HCEC 1CT (cell line): Measurements from ENCODE around the gene PLEKHM1.
"Not testable (repeated sequence)": the region's sequence is repeated elsewhere in the genome, so short reads cannot be mapped to it uniquely, and the experiment has no call there.

ENCODE experiments used
- DNase-seq: peaks from one replicate; pipeline ENCODE4 v3.0.0-alpha.2; 2017

Gene PLEKHM1

DNA sequence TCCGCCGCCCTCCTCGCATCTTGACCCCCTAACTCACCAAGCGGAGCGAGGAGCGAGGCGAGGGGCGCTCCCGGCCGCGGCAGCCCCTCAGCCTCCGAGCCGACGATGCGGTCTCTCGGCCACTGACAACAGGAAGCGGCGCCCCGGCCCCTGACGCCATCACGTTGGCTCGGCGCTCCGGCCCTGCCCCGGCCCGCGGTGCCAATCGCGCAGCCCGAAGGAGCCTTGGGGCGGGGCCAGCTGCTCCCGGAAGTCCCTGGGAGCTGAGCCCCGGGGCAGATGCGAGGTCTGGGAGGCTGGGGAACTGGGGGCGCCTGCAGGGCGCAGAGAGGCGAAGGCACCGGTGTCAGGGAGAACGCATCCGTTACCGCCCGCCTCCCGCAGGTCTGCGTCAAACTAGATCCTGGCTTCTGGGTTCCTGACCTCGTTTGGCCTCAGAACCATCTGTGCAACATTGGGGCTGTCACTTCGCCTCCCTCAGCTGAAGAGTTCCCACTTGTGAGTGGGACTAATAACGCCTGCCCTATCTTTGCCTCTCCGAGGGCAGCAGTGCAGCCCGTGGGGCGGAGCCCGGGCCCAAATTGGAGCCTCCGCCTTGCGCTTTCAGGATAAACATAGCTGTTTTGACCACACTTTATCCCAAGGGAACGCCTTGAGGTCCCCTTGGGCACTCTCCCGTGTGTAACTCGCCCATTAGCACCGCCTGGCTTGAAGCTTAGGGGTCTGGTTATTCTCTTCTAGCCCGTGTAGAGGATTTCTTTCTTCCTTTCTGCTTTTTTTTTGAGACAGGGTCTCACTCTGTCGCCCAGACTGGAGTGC, at the start of gene PLEKHM1:
PLEKHM1 (minus strand) TSS at position 107 of the 819 bp plus-strand sequence. CDS start 8,237 bp downstream, outside the sequence.
- peak; percentile 67 for DNase-seq

GRCh38 chr17:45538168-45538567, 47.6 kb upstream of the PLEKHM1 start:
- not testable (repeated sequence) for DNase-seq

- DNase-seq = not testable (repeated sequence)
Measured at GRCh38 chr17:45506072-45506471, 15.6 kb upstream of the PLEKHM1 start.

DNA sequence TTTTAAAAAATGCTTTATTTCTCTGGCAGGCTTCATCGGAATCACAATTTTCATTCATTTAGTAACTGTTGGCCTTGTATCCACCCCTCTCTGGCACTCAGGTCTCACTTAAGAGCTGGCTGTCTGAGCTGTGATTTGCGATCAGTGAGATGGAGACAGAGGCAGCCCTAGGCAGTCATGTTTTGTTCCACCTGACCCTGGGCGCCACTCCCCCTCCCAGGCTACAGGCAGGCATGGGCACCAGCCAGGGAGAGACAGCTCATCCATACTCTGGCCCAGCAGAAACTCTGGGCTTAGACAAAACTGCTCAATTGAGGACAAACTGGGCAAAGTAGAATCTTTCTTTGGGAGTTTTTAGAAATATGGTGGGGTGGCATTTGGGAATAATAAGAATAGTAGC, 14.7 kb upstream of the PLEKHM1 start:
- not testable (repeated sequence) for DNase-seq

DNA sequence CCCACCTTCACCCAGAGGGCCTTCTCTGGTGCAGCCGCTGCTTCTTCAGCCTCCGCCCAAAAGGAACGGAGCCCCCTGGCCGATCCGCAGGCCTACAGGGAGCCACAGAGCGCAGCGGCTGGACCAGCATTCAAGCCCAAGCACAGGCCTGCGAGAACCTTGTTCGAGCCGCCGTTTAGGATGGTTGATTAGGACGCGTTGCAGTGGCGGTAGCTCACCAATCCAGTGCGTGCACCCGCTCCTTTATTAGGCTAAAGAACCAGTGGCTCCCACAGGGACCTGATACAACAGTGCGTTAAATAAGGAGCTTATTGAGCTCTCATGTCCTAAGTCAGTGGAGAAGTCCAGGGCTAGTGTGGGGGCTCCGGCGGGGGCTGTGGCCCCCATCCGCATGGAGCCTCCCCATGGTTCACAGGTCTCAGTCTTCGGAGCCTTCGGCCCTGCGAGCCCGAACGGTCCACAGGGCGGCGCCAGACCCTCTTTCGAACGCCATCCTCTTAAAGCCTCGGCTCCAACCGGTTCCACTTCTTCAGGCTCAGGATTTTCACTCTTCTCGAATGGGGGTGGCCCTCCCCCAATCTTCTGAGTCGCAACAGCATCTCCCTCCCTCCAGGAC, 10.7 kb upstream of the PLEKHM1 start:
- not testable (repeated sequence) for DNase-seq

GRCh38 chr17:45500478-45500877, 10.0 kb upstream of the PLEKHM1 start:
- peak; percentile 19 for DNase-seq

- not testable (repeated sequence) for DNase-seq
Measured at GRCh38 chr17:45499208-45499607, 8.7 kb upstream of the PLEKHM1 start.

GRCh38 chr17:45498377-45498776, 7.9 kb upstream of the PLEKHM1 start:
- DNase-seq = not testable (repeated sequence)

DNA sequence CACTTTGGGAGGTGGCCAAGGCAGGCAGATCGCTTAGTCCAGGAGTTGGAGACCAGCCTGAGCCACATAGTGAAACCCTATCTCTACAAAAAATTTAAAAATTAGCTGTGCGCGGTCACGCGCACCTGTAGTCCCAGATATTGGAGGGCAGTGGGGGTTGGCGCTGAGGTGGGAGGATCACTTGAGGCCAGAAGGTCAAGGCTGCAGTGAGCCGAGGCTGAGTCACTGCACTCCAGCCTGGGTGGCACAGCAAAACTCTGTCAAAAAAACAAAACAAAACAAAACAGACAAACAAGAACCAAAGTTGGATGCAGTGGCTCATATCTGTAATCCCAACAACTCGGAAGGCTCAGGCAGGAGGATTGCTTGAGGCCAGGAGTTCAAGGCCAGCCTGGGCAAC, 6.9 kb upstream of the PLEKHM1 start:
- DNase-seq = not testable (repeated sequence)

DNA sequence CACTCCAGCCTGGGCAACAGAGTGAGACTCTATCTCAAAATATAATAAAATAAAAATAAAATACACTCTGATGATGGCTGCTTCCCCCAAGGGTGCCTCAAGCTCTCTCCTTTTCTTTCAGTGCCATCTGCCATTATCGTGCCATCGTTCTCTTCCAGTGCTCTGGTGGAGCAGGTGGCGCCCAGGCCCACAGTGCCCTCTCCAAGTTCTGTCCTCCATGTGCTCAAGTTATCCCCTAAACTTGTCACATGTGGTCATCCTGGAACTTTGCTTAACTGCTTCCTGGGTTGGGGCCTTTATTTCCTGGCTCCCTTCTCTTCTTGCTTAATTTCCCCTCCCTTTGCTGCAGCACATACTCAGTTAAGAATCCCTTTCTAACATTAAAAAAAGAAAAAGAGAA, 6.0 kb upstream of the PLEKHM1 start:
- not testable (repeated sequence) for DNase-seq

DNA sequence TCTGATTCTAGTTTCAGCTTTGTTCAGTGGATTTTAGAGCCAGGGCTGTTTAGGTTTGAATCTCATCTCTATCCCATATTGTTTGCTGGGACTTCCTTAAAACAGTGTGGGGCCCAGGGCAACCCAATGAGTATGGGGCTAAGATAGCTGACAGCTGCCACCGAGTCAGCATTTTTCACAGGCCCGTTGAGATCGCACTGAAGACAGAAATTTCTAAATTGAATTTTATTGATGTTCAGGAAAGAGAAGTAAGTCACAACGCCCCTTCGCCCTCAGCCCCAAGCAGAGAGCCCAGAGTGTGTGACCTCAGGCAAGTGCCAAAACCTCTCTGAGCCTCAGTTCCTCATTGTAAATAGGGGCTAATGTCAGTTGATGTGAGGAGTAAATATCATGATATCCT, 4.0 kb upstream of the PLEKHM1 start:
- not testable (repeated sequence) for DNase-seq

DNA sequence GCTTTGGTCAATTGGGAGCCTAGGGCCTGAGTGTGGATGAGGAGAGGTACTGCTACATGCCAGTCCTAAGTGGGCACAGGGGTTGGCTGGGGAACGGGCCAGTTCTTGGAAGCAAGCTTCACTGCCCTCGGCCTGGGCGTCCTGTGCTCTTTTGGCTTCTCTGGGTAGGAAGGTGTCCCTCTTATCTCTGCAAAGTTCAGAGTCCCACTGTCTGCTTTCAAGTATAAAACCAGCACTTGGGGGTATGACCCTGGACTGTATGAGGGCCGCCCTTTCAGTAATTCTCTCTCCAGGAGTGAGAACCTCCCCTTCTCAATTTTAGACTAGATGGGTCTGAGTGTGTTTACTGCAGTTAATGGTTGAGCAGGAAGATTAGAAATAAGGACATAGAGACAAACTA, 1.6 kb upstream of the PLEKHM1 start:
- DNase-seq = not testable (repeated sequence)

GRCh38 chr17:45490198-45490597, 323 bp downstream of the PLEKHM1 start:
- not testable (repeated sequence) for DNase-seq

DNA sequence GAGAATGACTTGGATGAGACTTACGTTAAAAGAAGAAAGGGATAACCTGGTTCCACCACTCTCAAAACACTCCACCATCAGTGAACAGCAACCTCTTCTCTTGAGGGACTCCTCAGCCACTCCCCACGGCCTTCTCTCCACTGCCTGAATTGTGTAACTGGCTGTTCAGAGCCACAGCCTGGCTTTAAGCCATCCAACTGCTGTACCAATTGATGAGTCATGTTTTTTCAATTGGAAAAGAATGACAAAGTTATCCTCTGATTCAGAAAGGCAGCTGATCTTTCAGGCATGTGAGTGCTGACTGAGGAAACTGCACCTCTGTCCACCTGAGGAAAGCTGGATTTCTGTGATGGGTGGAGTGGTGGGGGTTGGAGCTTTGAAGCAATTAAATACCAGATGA, 2.8 kb downstream of the PLEKHM1 start:
- peak; percentile 87 for DNase-seq

GRCh38 chr17:45483591-45484216, 6.8 kb downstream of the PLEKHM1 start:
- DNase-seq = not testable (repeated sequence)

DNA sequence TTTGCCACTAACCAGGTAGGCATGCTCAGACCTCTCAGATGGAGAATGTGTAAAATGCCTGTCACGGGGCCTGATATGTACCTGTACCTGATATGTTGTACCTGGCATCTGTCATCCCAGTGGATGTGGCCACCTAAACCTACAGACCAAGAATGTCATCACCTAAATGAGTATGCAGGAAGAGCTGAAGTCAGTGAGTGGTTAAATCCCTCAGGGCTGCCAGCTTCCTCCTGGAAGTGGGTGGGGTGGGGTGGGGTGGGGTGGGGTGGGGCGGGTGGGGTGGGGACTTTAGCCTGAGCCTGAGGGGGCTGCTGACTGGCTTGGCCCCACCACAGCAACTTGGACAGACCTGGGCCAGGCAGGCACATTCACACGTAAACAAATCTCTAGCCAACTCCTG, 7.3 kb downstream of the PLEKHM1 start:
- DNase-seq = not testable (repeated sequence)

DNA sequence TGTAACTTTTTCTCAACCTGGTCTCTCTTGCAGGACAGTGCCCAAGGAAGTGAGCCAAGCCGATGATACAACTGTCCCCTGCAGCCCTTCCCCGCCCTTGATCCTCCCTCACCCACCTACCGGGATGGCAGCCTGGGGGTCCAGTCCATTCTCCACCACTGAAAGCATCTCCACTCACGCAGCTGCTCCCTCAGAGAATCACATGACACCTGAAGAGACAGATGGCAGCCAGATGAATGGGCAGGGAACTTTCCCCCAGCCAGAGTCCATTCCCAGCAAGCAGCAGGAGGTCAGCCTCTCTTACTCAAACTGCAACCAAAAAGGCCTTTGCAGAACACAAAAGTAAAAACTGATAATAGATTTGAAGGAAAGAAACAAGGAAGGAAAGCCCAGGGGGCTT, 8.2 kb downstream of the PLEKHM1 start:
- DNase-seq = not testable (repeated sequence)

DNA sequence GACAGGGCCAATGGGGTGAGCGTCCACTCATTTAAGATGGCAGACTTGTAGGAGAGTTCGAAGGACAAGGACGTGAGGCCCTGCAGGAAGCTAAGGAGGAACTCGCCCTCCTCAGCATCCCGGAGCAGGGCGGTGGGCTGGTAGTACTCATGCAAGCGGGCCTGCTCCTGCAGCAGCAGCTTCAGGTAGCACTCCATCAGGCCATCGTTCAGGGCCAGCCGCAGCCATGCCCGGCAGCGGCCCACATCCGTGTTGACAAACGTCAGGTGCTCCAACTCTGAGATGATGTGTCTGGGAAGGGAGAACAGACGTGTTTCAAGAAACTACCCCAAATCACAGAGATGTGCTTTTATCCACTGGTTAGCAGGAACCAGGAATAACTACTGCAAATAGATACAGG, 15.1 kb downstream of the PLEKHM1 start:
- not testable (repeated sequence) for DNase-seq

GRCh38 chr17:45472249-45472648, 18.3 kb downstream of the PLEKHM1 start:
- not testable (repeated sequence) for DNase-seq

DNA sequence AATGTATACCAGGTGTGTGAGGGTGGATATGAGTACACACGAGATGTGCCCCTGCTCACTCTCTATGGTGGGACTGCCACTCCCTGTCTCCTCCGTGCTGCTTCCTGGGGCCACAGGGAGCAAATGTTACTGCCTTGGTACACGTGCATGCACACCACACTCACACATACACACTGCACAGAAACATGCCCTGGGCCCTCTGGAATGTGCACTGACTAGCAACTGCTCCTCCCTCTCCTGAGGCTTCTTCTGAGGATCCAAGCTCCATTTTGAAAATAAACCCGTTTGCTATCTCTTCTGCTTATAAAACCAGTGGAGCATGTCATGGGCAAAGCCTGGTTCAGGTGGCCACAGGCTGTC, 21.3 kb downstream of the PLEKHM1 start:
- not testable (repeated sequence) for DNase-seq

DNA sequence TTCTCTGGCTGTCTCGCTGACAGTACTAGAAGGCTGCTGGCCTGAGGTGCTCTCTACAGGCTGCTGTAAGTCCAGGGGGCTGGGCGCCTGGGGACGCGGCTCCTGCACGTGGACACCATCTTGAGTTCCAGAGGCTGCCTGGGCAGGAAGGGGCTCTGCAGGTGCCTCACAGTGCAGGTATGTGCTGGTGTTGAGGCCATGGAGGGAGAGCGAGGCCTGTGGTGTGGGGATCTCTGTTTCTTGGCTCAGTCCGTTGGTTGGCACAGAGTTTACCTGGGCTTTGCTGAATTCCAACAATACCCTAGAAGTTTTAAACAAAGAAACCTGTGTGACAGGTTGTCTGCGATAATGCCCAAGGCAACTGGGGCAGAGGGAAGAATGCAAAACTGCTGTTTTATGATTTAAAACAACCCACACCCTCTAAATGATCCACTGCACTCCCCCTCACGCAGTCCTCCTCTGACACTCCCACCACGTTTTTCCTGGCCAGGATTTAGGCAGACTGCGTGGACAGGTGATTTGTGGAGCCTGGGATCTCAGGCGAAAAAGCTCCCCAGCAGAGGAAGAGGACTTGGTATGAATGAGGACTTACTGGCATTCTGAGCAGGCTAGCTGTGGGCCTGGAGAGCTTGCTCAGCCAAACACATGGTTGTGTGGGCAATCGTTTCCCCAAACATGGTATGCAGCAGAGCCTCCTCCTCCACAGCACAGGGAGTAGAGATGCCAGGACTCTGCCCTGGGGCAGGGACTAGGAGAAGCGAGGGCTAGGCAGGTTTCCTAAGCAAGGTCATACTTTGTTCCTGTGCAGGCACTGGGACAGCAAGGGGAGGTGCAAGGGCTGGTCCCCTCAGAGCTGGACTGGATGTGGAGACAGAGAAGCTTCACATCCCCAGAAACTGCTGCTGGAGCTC, 22.0 kb downstream of the PLEKHM1 start:
- DNase-seq = not testable (repeated sequence)

DNA sequence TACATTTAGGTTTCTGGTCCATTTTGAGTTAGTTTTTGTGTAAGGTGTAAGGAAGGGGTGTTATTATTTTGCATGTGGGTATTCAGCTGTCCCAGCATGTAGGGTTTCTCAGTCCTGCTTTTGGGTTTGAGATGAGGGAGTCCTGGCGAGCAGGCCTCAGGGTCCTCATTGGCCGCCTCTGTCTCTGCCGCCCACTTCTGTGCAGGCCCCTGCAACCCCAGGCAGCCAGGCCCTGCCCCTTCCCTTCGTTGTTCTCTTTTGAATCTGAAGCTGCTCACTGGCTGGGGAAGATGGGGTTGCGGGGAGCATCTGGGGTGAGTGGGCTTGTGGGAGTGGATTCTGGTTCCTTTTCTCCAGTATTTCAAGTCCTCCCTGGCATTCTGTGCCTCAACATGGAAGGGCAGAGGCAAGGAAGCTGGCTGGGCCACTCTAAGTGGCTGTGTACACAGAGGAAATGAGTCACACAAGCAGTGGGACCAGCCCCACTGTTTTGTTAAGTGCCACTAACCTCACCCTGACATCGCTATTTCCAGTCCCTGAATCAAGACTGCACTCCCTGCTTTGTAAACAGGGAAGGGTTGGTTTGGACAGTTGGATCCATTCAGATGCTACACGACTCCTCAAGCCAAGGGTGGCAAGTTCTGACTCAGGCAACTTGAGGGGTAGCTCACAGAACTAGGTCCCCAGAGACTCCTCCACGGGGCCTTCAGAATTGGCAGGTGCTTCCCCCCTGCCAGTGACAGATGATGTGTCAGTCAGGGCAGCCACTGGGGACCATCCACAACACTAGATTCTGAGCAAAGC, 28.8 kb downstream of the PLEKHM1 start:
- DNase-seq = peak; percentile 22
